OCI-LY1 (cell line): ENCODE data around the gene ST3GAL5.

Experiments
- CTCF ChIP-seq: fragments of 200-600 bp; sonication (generic), shearing (Covaris generic); IDR thresholded peaks from 2 replicates; pipeline ENCODE4 v1.5.1; 2017; ENCODE audit warnings: mild to moderate bottlenecking, antibody characterized with exemption, low read length, moderate library complexity, mixed read lengths
- EZH2 ChIP-seq: fragments of 200-600 bp; sonication (generic), shearing (Covaris generic); IDR thresholded peaks from 2 replicates; pipeline ENCODE4 v1.8.0; 2017; ENCODE audit warnings: borderline replicate concordance, mixed run types, mild to moderate bottlenecking, antibody characterized with exemption, low read length, moderate library complexity, mixed read lengths

- no peak for TF ChIP-seq CTCF
- TF ChIP-seq EZH2 = no peak
These were observed 88.2 kb downstream of the ST3GAL5 start for GRCh38 chr2:85800586-85800985.
